CD4-positive, alpha-beta T cell treated with Interleukin-12 subunit alpha and Interleukin-12 subunit beta, for 1 hour (primary cell): Measurements from ENCODE around the gene ATP11A.
A peak's percentile ranks its signal among the peaks of the same experiment; 100 is the strongest.
"Not testable (repeated sequence)": the region's sequence is repeated elsewhere in the genome, so short reads cannot be mapped to it uniquely, and the experiment has no call there.

ENCODE experiments used
- DNase-seq: peaks from one replicate; pipeline ENCODE4 v3.0.0-alpha.2; 2020

ATP11A gene

DNA sequence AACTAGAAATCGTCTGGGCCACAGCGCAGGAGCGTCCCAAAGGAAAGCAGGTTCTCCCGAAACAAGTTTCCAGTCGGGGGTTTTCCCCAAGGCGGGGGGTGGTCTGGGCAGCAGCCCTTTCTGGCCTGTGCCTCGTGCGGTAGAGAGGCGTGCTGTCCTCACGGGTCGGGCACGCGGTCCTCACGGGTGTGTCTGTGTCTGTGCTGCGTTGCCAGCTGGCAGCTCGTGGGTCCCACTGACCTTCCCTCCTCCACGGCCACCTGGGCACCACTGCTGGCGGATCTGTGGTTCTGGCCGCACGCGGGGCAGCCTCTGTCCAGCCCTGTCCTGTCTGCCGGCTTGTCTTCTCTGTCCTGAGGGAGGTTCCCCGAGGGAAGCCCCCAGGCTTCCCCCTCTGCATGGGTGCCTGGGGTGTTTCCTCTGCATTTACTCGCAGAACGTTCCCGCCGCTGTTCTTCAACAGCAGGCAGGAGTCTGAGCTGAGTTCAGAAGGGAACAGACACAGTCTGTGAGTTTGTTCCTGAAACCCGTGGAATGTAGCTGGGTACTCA, 181.0 kb downstream of the ATP11A start:
- no peak for DNase-seq

DNA sequence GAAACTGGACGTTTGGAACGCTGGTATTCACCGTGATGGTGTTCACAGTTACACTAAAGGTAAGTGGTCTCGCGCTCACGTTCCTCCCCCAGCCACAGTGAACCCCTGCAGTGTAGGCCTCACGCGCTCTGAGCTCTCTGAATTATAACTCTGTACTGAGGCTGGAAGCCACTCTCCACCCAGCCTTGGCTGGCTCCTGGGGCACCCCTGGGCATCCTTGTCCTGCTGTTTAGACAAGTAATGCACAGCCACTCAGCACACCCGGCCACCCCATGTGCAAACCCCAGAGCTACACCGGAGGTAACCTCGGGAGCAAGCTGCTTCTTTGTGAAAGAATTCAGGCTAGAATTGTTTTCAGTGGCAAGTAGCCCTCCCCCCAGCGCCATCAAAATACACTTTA, 181.9 kb downstream of the ATP11A start:
- no peak for DNase-seq

DNA sequence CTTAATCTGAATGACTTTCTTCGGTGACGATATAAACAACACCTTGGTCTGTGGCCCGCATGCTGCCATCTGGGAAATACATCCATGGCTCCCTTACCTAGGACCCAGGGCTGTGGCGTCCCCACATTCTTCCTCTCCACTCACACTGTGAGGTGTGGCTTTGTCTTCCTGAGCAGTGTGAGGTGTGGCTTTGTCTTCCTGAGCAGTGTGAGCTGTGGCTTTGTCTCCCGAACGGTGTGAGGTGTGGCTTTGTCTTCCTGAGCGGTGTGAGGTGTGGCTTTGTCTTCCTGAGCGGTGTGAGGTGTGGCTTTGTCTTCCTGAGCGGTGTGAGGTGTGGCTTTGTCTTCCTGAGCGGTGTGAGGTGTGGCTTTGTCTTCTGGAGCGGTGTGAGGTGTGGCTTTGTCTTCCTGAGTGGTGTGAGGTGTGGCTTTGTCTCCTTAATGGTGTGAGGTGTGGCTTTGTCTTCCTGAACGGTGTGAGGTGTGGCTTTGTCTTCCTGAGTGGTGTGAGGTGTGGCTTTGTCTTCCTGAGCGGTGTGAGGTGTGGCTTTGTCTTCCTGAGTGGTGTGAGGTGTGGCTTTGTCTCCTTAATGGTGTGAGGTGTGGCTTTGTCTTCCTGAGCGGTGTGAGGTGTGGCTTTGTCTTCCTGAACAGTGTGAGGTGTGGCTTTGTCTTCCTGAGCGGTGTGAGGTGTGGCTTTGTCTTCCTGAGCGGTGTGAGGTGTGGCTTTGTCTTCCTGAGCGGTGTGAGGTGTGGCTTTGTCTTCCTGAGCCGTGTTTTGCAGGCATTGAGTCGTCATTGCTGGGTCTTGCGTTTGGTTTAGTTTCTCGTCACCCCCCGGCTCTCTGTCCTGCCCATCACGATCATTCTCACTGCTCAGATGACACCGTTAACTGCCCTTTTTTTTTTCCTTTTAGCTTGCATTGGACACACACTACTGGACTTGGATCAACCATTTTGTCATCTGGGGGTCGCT, 183.1 kb downstream of the ATP11A start:
- DNase-seq: peak; percentile 46

GRCh38 chr13:112873851-112874750, 184.3 kb downstream of the ATP11A start:
- peak; percentile 40 for DNase-seq

- no peak for DNase-seq
Measured at GRCh38 chr13:112874751-112875300, 185.0 kb downstream of the ATP11A start.

GRCh38 chr13:112875627-112876026, 185.8 kb downstream of the ATP11A start:
- no peak for DNase-seq

DNA sequence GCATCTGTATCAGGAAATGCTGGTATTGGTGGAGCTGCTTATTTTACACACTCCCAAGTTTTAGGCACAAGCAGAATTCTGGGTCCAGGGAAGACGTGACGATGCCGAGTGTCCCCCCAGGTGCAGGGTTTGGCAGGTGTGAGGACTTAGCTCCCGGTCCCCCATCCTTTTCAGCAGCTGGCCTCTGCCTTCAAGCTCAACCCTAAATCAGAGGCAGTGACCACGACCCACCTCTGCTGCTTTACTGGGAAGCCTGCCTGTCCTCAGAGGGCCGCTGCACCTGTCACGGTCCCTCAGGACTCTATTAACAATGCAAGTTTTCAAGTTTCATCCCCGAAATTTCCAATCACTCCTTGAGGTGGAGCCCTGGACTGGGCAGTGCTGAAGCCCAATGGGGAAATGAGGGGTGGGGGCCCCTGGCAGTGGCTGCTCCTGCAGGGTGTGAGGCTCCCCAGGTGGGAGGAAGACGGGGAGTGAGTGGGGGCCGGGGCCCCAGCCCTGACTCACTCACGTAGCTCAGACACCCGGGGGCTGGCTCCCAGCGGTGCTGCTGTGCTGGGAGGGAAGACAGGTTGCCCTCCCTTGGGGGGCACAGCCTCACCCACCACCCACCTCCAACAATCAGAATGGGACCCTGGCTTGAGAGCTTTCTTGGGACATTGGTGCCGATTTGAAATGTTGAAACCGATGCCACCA, 186.6 kb downstream of the ATP11A start:
- no peak for DNase-seq

DNA sequence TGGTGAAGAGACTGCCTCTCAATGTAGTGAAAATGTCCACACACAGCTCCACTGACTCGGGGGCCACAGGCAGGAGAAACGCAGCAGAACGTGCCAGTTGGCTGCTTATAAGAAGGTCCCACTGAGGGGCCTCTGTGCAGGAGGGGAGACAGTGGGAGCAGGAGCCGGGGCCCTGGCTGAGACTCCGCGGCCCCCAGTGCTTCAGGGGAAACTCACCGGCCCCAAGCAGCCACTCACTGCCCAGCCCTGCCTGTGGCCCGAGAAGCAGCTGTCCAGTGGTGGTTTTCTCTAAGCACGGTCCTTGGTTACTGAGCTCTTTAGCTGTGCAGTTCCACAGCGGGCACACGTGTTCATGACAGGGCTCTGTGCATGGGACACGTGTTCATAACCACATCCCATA, 187.2 kb downstream of the ATP11A start:
- DNase-seq: no peak

GRCh38 chr13:112877539-112877938, 187.7 kb downstream of the ATP11A start:
- no peak for DNase-seq

- no peak for DNase-seq
Measured at GRCh38 chr13:112877976-112878955, 188.4 kb downstream of the ATP11A start.

- DNase-seq: no peak
Measured at GRCh38 chr13:112879283-112879833, 189.5 kb downstream of the ATP11A start.

DNA sequence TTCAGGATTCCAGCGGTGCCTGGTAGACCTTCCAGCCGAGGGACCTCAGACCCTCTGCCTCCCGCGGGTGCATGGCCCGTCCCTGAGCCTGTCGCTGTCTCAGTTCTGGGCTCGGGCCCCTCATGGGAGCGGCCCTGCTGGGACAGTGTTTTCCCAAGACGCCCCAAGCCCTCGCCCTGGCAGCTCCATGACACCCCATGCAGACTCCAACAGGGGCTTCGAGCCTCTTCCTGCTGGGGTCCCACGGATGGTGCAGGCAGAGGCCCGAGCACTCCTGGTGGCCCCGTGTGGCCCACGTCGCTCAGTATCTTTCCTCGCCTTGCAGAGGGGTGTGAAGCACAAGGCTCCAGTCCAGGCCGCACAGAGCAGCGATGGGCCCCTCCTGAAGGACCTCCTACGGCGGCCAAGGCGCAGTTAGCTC, 190.4 kb downstream of the ATP11A start:
- no peak for DNase-seq

DNA sequence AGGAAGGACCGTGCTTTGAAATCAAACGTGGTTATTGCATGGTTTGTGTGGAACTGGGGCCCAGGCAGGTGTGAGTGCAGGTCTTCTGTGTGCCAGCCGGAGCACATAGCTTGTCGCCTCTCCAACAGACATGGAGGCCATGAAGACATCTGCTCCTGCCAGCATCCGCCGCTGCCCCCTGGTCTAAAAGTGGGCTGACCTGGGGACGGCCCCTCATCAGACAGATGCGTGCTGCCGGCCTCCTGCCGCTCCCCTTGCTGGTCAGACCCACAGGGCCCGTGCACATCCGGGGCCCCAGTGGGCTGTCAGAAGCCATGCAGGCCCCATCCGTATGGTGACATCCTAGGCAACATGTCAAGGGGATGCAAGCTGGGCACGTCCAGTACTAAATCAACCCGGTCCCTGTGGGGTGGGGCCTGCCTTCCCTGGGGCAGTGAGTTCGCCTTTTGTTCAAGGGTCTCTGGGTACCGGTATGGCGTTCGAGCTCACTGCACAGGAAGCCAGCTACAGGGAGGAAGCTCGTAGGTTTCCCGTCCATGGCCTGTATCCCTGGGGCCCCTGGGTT, 191.2 kb downstream of the ATP11A start:
- DNase-seq: no peak

- DNase-seq: no peak
Measured at GRCh38 chr13:112881656-112882554, 192.1 kb downstream of the ATP11A start.

GRCh38 chr13:112882555-112883024, 192.8 kb downstream of the ATP11A start:
- no peak for DNase-seq

GRCh38 chr13:112883241-112883945, 193.6 kb downstream of the ATP11A start:
- no peak for DNase-seq

DNA sequence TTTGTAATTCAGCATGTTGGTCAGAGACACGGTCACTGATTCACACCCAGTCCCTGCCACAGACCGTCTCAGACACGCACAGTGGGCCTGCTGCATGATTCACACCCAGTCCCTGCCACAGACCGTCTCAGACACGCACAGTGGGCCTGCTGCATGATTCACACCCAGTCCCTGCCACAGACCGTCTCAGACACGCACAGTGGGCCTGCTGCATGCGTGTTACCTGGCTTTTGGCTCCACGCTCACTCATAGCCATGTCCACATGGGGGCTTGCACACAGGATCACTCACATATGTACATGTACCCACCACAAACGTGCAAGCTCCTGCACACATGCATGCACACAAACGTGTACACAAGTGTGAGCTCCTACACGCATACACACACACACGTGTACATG, 194.9 kb downstream of the ATP11A start:
- not testable (repeated sequence) for DNase-seq

GRCh38 chr13:112885242-112885781, 195.5 kb downstream of the ATP11A start:
- DNase-seq: no peak
